ENCODE data around the gene TLR4.

TLR4 gene

DNA sequence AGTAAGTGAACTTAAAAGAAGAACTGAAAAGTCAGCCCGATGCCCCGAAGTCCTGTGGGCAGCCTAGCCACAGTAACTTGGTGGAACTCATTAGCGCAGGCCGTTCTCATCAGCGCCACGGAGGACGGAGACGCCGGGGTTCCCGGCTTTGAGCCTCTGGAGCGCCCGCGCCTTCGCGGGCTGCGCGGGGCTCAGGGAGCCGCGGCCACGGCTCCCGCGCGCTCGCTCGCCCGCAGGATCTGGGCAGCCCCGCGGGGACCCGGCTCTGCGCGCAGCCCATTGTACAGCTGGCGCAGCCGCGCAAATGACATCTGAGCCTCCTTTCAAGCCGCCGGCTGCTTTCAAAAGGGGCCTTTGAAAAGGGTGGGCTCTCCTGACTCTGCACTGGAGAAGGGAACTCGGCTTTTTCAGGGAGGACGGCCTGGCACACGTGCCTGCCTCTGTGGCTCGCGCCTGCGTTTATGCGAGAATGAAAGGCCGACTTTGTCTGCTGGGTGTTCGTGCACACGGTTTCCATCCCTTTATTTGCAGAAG, 40.7 kb downstream of the TLR4 start:
- DNase-seq (ENCODE audit: low spot score) = no peak

DNA sequence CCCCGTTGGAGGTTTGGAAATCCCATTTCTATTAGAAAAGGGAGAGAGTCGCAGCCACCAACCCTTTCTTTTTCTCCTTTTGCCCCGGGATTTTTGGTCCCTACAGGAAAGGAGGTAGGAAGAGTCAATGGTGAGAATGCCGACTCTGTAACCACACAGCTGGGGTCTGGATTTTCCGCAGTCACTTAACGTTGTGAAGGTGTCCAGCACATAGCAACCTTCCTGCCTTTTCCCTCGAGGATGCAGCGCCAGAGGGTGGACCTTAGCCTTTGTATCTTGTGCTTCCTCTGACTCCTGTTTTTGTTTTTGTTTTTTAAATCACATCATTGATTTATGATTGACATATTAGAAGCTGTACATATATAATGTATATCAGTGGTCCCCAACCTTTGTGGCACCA, 41.4 kb downstream of the TLR4 start:
- DNase-seq (ENCODE audit: low spot score) = no peak

- DNase-seq (ENCODE audit: low spot score) = no peak
Observed at GRCh38 chr9:117746263-117746662, 42.1 kb downstream of the TLR4 start.

- DNase-seq (ENCODE audit: low spot score) = no peak
Observed at GRCh38 chr9:117747386-117747970, 43.3 kb downstream of the TLR4 start.

DNA sequence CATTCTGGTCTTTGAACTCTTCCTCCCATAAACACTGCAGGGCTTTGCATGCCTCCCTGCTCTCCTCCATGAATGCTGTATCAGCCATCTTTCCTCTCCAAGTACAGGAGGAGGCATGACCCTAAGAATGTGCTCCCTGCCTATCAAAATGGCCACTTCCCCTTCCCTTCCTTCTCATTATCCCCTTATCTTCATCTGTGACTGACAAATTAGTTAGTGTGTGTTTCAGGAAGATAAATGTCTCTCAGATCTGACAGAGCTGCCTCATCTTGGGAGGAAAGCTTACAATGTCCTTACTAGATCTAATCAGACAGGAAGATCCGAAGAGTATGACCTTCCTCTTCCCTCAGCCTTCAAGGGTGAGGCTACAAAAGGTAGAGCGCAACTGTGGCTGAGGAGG, 46.2 kb downstream of the TLR4 start:
- no peak for DNase-seq (ENCODE audit: low spot score)

DNA sequence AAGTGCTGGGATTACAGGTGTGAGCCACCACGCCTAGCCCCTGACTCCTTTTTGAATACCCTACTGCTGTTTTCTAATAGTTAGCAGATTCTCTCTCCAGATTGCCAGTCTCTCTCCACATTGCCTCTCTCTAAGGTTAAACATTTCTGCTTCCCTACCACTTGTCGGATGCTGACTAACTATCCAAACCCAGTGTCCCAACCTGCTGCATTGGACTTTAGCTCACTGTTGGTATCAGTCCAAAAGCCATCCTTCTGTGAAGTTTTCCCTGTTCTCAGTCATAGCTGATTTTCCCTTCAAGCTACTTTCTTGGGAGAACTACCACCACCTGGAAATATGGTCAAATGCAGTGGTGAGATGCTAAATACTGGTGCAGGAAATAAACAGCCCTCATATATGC, 48.7 kb downstream of the TLR4 start:
- peak; percentile 6 for DNase-seq (ENCODE audit: low spot score)

- no peak for DNase-seq (ENCODE audit: low spot score)
Observed at GRCh38 chr9:117757561-117758190, 53.5 kb downstream of the TLR4 start.

DNA sequence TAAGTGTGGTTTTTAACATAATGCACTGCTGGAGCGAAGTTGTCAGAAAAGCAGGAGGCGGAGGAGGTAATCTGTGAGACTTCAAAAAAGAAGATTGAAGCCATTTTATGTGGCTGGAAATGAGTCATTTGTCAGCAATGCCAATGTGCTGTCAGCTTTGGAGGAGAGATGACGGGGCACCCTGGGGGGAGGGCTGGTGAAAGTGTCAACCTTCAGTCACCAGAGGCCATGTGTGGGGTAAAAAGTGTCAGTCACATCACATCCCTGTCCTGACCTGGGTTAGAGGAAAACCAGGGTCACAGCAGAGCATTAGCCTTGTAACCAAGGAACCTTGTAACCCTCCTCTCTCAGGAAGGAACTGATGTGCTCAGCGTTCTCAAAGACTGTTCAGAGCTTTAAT, 59.1 kb downstream of the TLR4 start:
- DNase-seq (ENCODE audit: low spot score) = peak; percentile 67

DNA sequence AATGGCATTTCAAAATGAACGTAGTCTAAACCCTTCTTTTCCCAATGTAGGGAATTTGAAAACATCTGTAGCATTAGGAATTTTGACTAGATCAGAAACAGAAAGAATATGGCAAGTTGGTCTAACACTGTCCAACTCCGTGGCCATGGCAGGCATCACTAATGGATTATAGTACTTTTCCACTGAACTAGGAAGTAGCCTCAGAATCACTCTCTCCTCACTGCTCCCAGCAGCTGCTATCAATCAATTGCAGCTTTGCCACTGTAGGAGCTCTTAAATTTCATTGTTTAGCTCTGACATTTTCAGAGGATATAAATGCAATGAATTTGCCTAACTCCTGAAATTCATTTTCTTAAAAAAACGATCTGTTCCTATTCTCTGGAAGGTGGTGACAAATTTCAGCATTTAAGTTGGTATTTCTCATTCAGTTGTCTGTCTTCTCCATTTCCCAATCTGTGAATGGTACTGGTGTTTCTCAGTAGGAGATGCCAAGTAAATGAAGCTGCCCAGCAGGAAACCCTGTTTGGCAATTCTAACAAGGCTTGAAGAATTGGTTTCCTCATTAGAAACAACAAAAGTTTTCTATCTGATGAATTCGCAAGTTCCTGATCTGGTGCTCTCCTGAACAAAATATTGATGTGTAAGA, 64.7 kb downstream of the TLR4 start:
- no peak for DNase-seq (ENCODE audit: low spot score)

GRCh38 chr9:117771136-117771535, 66.9 kb downstream of the TLR4 start:
- DNase-seq (ENCODE audit: low spot score) = no peak

- peak; percentile 54 for DNase-seq (ENCODE audit: low spot score)
Observed at GRCh38 chr9:117772960-117773359, 68.8 kb downstream of the TLR4 start.
